ENCODE results near the gene STK39. TPM values are rescaled to one million over a fixed set of nuclear protein-coding genes. Genes with fewer than 3 reads are reported as not detected.

Gene STK39
- total RNA-seq, 2 experiments from 2014 or later = 17.7 to 41.1 TPM

- DNase-seq (ENCODE audit: low spot score) = no peak
- no peaks in the 10 kb centered on the region for H3K4me1 ChIP-seq (ENCODE audit: insufficient read depth, low read length, poor library complexity, severe bottlenecking)
- BruUV-seq (replicated peaks) = no TSS peak
- no peaks in the 10 kb centered on the region for H3K36me3 ChIP-seq (ENCODE audit: insufficient read depth, low read length)
- H3K4me2 ChIP-seq (ENCODE audit: low read length) = no peak overlapping the region
- no peak overlapping the region for H3K4me3 ChIP-seq (ENCODE audit: low read depth, low read length, poor library complexity, severe bottlenecking)
- ChIA-PET CTCF (ENCODE audit: unreplicated experiment) (no interaction called here), POLR2A (interaction anchor here (0.6 kb wide), 2 partner anchors 97 to 1118 kb away, joined by 3 to 4 read pairs; no protein-coding TSS in a partner anchor)
- no peaks in the 10 kb centered on the region for H3K9me3 ChIP-seq (ENCODE audit: low read length)
- no peaks in the 10 kb centered on the region for H4K20me1 ChIP-seq (ENCODE audit: insufficient read depth, low read length)
- H2AFZ ChIP-seq (ENCODE audit: low read length) = no peak overlapping the region
- intact Hi-C loops (cut with micrococcal nuclease; ENCODE audit: unreplicated experiment) = no loop called here
- TF ChIP-seq EZH2phosphoT487 (IDR thresholded peaks at IDR 0.05; ENCODE audit: borderline replicate concordance, low read depth, low read length) = no peak
- TF ChIP-seq, protein P1, sequence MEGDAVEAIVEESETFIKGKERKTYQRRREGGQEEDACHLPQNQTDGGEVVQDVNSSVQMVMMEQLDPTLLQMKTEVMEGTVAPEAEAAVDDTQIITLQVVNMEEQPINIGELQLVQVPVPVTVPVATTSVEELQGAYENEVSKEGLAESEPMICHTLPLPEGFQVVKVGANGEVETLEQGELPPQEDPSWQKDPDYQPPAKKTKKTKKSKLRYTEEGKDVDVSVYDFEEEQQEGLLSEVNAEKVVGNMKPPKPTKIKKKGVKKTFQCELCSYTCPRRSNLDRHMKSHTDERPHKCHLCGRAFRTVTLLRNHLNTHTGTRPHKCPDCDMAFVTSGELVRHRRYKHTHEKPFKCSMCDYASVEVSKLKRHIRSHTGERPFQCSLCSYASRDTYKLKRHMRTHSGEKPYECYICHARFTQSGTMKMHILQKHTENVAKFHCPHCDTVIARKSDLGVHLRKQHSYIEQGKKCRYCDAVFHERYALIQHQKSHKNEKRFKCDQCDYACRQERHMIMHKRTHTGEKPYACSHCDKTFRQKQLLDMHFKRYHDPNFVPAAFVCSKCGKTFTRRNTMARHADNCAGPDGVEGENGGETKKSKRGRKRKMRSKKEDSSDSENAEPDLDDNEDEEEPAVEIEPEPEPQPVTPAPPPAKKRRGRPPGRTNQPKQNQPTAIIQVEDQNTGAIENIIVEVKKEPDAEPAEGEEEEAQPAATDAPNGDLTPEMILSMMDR (conservative IDR thresholded peaks at IDR 0.05; ENCODE audit: low read length) = no peak
- H3K79me2 ChIP-seq (ENCODE audit: insufficient read depth, low read depth, low read length) = no peaks in the 10 kb centered on the region
- H3K9me2 ChIP-seq (ENCODE audit: insufficient read depth, low read length) = no peaks in the 10 kb centered on the region
- H3K27ac ChIP-seq (ENCODE audit: low read depth, low read length, poor library complexity, severe bottlenecking) = no peak overlapping the region
Measured at GRCh38 chr2:167987026-167987425, 260.4 kb downstream of the STK39 start.

GRCh38 chr2:167986223-167986622 lies 261.2 kb downstream of the STK39 start:
- DNase-seq (ENCODE audit: low spot score) = no peak
- Histone ChIP-seq H3K27ac (ENCODE audit: low read depth, low read length, poor library complexity, severe bottlenecking) (no peak overlapping the region), H3K9me3 (ENCODE audit: low read length) (no peaks in the 10 kb centered on the region), H3K4me3 (ENCODE audit: low read depth, low read length, poor library complexity, severe bottlenecking) (no peak overlapping the region), H3K36me3 (ENCODE audit: insufficient read depth, low read length) (no peaks in the 10 kb centered on the region), H3K79me2 (ENCODE audit: insufficient read depth, low read depth, low read length) (no peaks in the 10 kb centered on the region), H4K20me1 (ENCODE audit: insufficient read depth, low read length) (no peaks in the 10 kb centered on the region), H2AFZ (ENCODE audit: low read length) (no peak overlapping the region), H3K4me2 (ENCODE audit: low read length) (no peak overlapping the region), H3K9me2 (ENCODE audit: insufficient read depth, low read length) (no peaks in the 10 kb centered on the region), H3K4me1 (ENCODE audit: insufficient read depth, low read length, poor library complexity, severe bottlenecking) (no peaks in the 10 kb centered on the region)
- TF ChIP-seq, protein P1 (conservative IDR thresholded peaks at IDR 0.05; ENCODE audit: low read length) = no peak
- TF ChIP-seq EZH2phosphoT487 (IDR thresholded peaks at IDR 0.05; ENCODE audit: borderline replicate concordance, low read depth, low read length) = no peak
- intact Hi-C loops (cut with micrococcal nuclease; ENCODE audit: unreplicated experiment) = no loop called here
- CTCF ChIA-PET (ENCODE audit: unreplicated experiment) = no interaction called here
- POLR2A ChIA-PET = no interaction called here
- no TSS peak for BruUV-seq (replicated peaks)

GRCh38 chr2:167981945-167982344 lies 265.4 kb downstream of the STK39 start:
- no peaks in the 10 kb centered on the region for H4K20me1 ChIP-seq (ENCODE audit: insufficient read depth, low read length)
- intact Hi-C loops (cut with micrococcal nuclease; ENCODE audit: unreplicated experiment) = no loop called here
- no peak overlapping the region for H2AFZ ChIP-seq (ENCODE audit: low read length)
- no peak for DNase-seq (ENCODE audit: low spot score)
- no peaks in the 10 kb centered on the region for H3K36me3 ChIP-seq (ENCODE audit: insufficient read depth, low read length)
- H3K9me3 ChIP-seq (ENCODE audit: low read length) = no peaks in the 10 kb centered on the region
- no peaks in the 10 kb centered on the region for H3K79me2 ChIP-seq (ENCODE audit: insufficient read depth, low read depth, low read length)
- CTCF ChIA-PET (ENCODE audit: unreplicated experiment) = no interaction called here
- no peak for TF ChIP-seq EZH2phosphoT487 (IDR thresholded peaks at IDR 0.05; ENCODE audit: borderline replicate concordance, low read depth, low read length)
- TF ChIP-seq, protein P1 (conservative IDR thresholded peaks at IDR 0.05; ENCODE audit: low read length) = no peak
- no peak overlapping the region for H3K4me2 ChIP-seq (ENCODE audit: low read length)
- H3K4me3 ChIP-seq (ENCODE audit: low read depth, low read length, poor library complexity, severe bottlenecking) = no peak overlapping the region
- no peaks in the 10 kb centered on the region for H3K4me1 ChIP-seq (ENCODE audit: insufficient read depth, low read length, poor library complexity, severe bottlenecking)
- no peak overlapping the region for H3K27ac ChIP-seq (ENCODE audit: low read depth, low read length, poor library complexity, severe bottlenecking)
- POLR2A ChIA-PET = interaction anchor here (0.9 kb wide), 1 partner anchor 16 kb away, joined by 3 read pairs; no protein-coding TSS in a partner anchor
- BruUV-seq (replicated peaks) = no TSS peak
- no peaks in the 10 kb centered on the region for H3K9me2 ChIP-seq (ENCODE audit: insufficient read depth, low read length)
